Endothelial cell of umbilical vein (primary cell): Measurements from ENCODE around the gene WBP2. TPM values are rescaled to one million over a fixed set of nuclear protein-coding genes. Genes with fewer than 3 reads are reported as not detected.
A peak's percentile ranks its signal among the peaks of the same experiment; 100 is the strongest.

Experiments
- BruUV-seq: library from RNA; stranded (reverse); fragments of 400-500 nt; replicated peaks from 2 replicates; lab custom pipeline; 2021; lab: Mats Ljungman, UMichigan
- CTCF ChIA-PET: fragments of 300-600, 350-600 bp; sonication (Branson Sonifier 250); formaldehyde crosslinking; loops from one replicate; lab custom pipeline; 2021; ENCODE audit warnings: antibody characterized with exemption, inconsistent platforms; lab: Charles Lee
- POLR2A ChIA-PET: fragments of 300-600, 350-600 bp; sonication (Branson Sonifier 250); formaldehyde crosslinking; loops from one replicate; lab custom pipeline; 2021; ENCODE audit warnings: antibody characterized with exemption, inconsistent platforms; lab: Charles Lee
- DNase-seq: peaks from one replicate; pipeline ENCODE4 v3.0.0-alpha.2; 2011; ENCODE audit warnings: low read depth, low spot score
- FAIRE-seq: peaks from 2 replicates; lab custom pipeline; 2011; peaks lifted over from hg19 to GRCh38; lab: Jason Lieb, UNC
- H2AFZ ChIP-seq: 2 replicates; pipeline ENCODE4 v1.6.0; 2012; ENCODE audit warnings: low read depth, low read length, control low read depth, inconsistent platforms
- H3K27ac ChIP-seq: 2 replicates; pipeline ENCODE4 v1.5.1; 2011; ENCODE audit warnings: low read depth, mild to moderate bottlenecking, control low read depth, low read length, moderate library complexity; ENCODE audit not compliant: insufficient read depth
- H3K27me3 ChIP-seq, 2 experiments: 2 replicates each; pipeline versions ENCODE4 v1.6.0 to v1.6.1; 2011; ENCODE audit warnings: low read length in 2 of 2, mixed read lengths in 1 of 2; ENCODE audit not compliant: control insufficient read depth in 2 of 2, insufficient read depth in 2 of 2
- H3K36me3 ChIP-seq, 2 experiments: 2 replicates in 1 of 2; 3 replicates in 1 of 2; pipeline ENCODE4 v1.5.1; 2011; ENCODE audit warnings: low read length in 2 of 2, mild to moderate bottlenecking in 1 of 2, moderate library complexity in 1 of 2; ENCODE audit not compliant: control insufficient read depth in 2 of 2, insufficient read depth in 2 of 2; ENCODE audit errors: extremely low read depth in 1 of 2
- H3K4me1 ChIP-seq: 3 replicates; pipeline ENCODE4 v1.5.1; 2011; ENCODE audit warnings: mild to moderate bottlenecking, low read length; ENCODE audit not compliant: control insufficient read depth, insufficient read depth; ENCODE audit errors: extremely low read depth
- H3K4me2 ChIP-seq: 2 replicates; pipeline ENCODE4 v1.6.1; 2011; ENCODE audit warnings: low read length, control low read depth, mixed read lengths; ENCODE audit not compliant: insufficient read depth
- H3K4me3 ChIP-seq, 3 experiments: fragments of 200-600 bp in 1 of 3; sonication (generic), shearing (Covaris generic) in 1 of 3; replicated peaks in 1 of 3; 2 replicates each; pipeline ENCODE4 v1.5.1; 2011 to 2016; ENCODE audit warnings: control low read depth in 3 of 3, low read length in 3 of 3, mild to moderate bottlenecking in 2 of 3, inconsistent platforms in 1 of 3, low read depth in 1 of 3, moderate library complexity in 1 of 3; ENCODE audit not compliant: insufficient read depth in 1 of 3
- H3K79me2 ChIP-seq: 2 replicates; pipeline ENCODE4 v1.6.0; 2012; ENCODE audit warnings: low read length, inconsistent platforms; ENCODE audit not compliant: control insufficient read depth, insufficient read depth
- H3K9ac ChIP-seq: replicated peaks from 2 replicates; pipeline ENCODE3; 2011; ENCODE audit warnings: low read length, control low read depth; ENCODE audit not compliant: insufficient read depth; ENCODE audit errors: extremely low read depth
- H3K9me1 ChIP-seq: replicated peaks from 3 replicates; pipeline ENCODE4 v1.6.0; 2011; ENCODE audit warnings: mild to moderate bottlenecking, low read length; ENCODE audit not compliant: control insufficient read depth, insufficient read depth; ENCODE audit errors: extremely low read depth
- H3K9me3 ChIP-seq: replicated peaks from 2 replicates; pipeline ENCODE4 v1.5.1; 2012; ENCODE audit warnings: low read length, inconsistent platforms; ENCODE audit not compliant: control insufficient read depth, insufficient read depth
- H4K20me1 ChIP-seq: replicated peaks from 2 replicates; pipeline ENCODE3; 2011; ENCODE audit warnings: mild to moderate bottlenecking, low read length; ENCODE audit not compliant: control insufficient read depth, insufficient read depth; ENCODE audit errors: extremely low read depth
- FOS ChIP-seq: IDR thresholded peaks from 2 replicates; pipeline ENCODE4 v1.6.1; 2011; ENCODE audit warnings: mild to moderate bottlenecking, low read length, moderate library complexity, borderline replicate concordance; ENCODE audit not compliant: insufficient read depth
- GATA2 ChIP-seq: IDR thresholded peaks from 2 replicates; pipeline ENCODE4 v1.7.0; 2011; ENCODE audit warnings: low read depth, mild to moderate bottlenecking, moderate library complexity, mixed read lengths, low read length; ENCODE audit not compliant: insufficient read length, insufficient read depth
- JUN ChIP-seq: IDR thresholded peaks from 2 replicates; pipeline ENCODE4 v1.6.1; 2011; ENCODE audit warnings: borderline replicate concordance, low read depth; ENCODE audit not compliant: insufficient read length, insufficient read depth
- POLR2AphosphoS5 ChIP-seq: IDR thresholded peaks from 2 replicates; pipeline ENCODE4 v1.6.1; 2012; ENCODE audit warnings: low read depth, mild to moderate bottlenecking, control low read depth, low read length, moderate library complexity; ENCODE audit not compliant: insufficient read depth
- dilution Hi-C: fragments of 300-500 bp; cut with MboI; formaldehyde crosslinking; loops from one replicate; pipeline ENCODE4 v1.15.0; 2019; ENCODE audit warnings: low sequenced_read_pairs; ENCODE audit not compliant: extremely low pct_ligation_motif_present
- intact Hi-C: fragments of 100-400 bp; cut with micrococcal nuclease; formaldehyde crosslinking; loops from one replicate; pipeline ENCODE4 v1.10.0; 2022
- polyA plus RNA-seq, 4 experiments: library from polyadenylated mRNA; depleted of rRNA in 3 of 4; stranded (reverse) in 3 of 4; unstranded in 1 of 4; fragments of >200 nt; gene quantifications; 2 replicates each; pipeline versions ENCODE4 v1.2.1 to v1.2.3, GENCODE V29; 2011 to 2012; ENCODE audit warnings: missing spikeins in 1 of 4
- total RNA-seq: library from RNA; stranded (reverse); gene quantifications from 2 replicates; pipeline ENCODE4 v1.2.3, GENCODE V29; 2021

Gene WBP2
- total and polyA plus RNA-seq, 2 donors (not counting 3 experiments of a cell fraction or from before 2014, with no cell fraction given) = 81.5 to 126 TPM

- dilution Hi-C loops = no loop called here
- H3K9me3 ChIP-seq = no peaks in the 10 kb centered on the region
- H3K4me3 ChIP-seq = no peak within 1 kb of the TSS
- CTCF ChIA-PET = interaction anchor here (0.7 to 6.8 kb wide), 11 partner anchors 9 to 71 kb away, joined by 3 to 49 read pairs (median 4); partner anchors contain the start of genes TRIM47 and TRIM65
- no peaks in the 10 kb centered on the region for H3K79me2 ChIP-seq
- H3K27ac ChIP-seq = peak within 1 kb of the TSS; percentile 38
- peaks cover 37% of the 10 kb centered on the region for H3K4me1 ChIP-seq
- no peaks in the 10 kb centered on the region for H4K20me1 ChIP-seq
- H3K36me3 ChIP-seq = peaks cover 3 to 20% of the 10 kb centered on the region in 2 experiments
- TF ChIP-seq GATA2 (peak; percentile 15), POLR2AphosphoS5 (peak; percentile 24), FOS (no peak), JUN (no peak)
- intact Hi-C loops = loop anchor here (2.0 kb wide), 2 partner anchors 33 to 53 kb away; partner anchors contain the start of gene TRIM65
- no TSS peak for BruUV-seq
- no peaks in the 10 kb centered on the region for H3K27me3 ChIP-seq
- H2AFZ ChIP-seq = peak within 1 kb of the TSS; percentile 86
- no peak within 1 kb of the TSS for H3K4me2 ChIP-seq
- DNase-seq = peak; percentile 32
- H3K9ac ChIP-seq = peak within 1 kb of the TSS; percentile 24
- FAIRE-seq = peak; percentile 56
- POLR2A ChIA-PET = interaction anchor here (0.6 kb wide), 1 partner anchor 15 kb away, joined by 7 read pairs; no protein-coding TSS in a partner anchor
- no peaks in the 10 kb centered on the region for H3K9me1 ChIP-seq
These were observed 11.3 kb downstream of the WBP2 start, which contains the start of gene UNC13D for GRCh38 chr17:75843577-75844529. Gene UNC13D, minus strand, starts transcription at chr17:75844404. Its CDS starts 67 bp downstream, at chr17:75844337.
